Measurements from ENCODE around the gene MSH3. TPM values are rescaled to one million over a fixed set of nuclear protein-coding genes. Genes with fewer than 3 reads are reported as not detected.

MSH3 gene
- polyA plus RNA-seq, 1 of the 3 experiments (the other 2 are of a cell fraction) = 3.5 TPM

DNA sequence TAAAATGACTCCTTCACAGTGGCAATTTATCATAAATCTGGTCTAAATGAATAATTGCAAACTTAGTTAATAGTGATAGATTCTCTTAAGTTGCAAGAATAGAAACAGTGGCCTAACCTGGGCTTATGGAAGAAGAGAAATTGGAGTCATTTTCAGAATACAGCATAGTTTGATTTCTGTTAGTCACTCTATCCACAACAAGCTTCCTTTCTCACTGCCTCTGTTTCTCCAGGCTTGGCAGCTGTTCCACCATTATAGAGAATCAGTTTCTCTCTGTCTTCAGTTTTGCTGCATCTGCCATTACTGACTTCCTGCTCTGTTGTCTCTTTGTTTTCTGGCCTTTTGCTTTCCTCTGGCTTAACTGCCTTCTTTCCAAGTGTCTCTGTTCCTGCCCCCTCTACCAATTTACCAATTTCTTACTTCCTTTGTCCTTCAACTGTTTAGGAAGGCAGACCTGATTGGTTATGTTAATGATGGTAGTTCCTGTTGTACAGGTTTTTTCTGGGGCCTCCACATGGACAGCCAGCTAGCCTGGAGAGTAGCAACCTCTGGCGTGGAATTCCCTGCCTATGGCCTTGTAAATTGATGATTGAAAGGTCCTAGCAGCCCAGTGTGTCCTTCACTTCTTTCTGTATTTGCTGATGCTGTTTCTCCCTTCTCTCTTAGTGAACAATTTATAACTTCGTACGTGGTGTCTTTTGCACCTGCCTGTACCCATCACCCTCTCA lies 229.8 kb downstream of the MSH3 start:
- Histone ChIP-seq H3K27ac (ENCODE audit: low read depth in 2 of 2, low read length in 1 of 2) (no peak overlapping the region), H3K4me3 (ENCODE audit: low read depth in 2 of 2, low read length in 1 of 2) (no peak overlapping the region), H3K79me2 (ENCODE audit: insufficient read depth) (no peaks in the 10 kb centered on the region), H3F3A (replicated peaks; ENCODE audit: insufficient read depth) (no peaks in the 10 kb centered on the region), H2AFZ (ENCODE audit: low read depth) (no peak overlapping the region), H3K36me3 (replicated peaks in 1 of 2; ENCODE audit: control insufficient read depth in 1 of 2, insufficient read depth in 2 of 2, low read length in 1 of 2) (no peaks in the 10 kb centered on the region), H4K20me1 (ENCODE audit: insufficient read depth) (no peaks in the 10 kb centered on the region), H3K4me1 (ENCODE audit: control insufficient read depth in 1 of 2, insufficient read depth in 2 of 2, low read depth in 1 of 2, low read length in 1 of 2) (no peaks in the 10 kb centered on the region; a peak in 1 of 4 replicates), H3K27me3 (ENCODE audit: insufficient read depth) (no peaks in the 10 kb centered on the region), H3K9me3 (no peaks in the 10 kb centered on the region), H3K4me2 (no peak overlapping the region), H3K9me2 (no peaks in the 10 kb centered on the region), H3K9ac (no peak overlapping the region)
- ChIA-PET POLR2A (no interaction called here), CTCF (no interaction called here)
- 95% methylated on average over 3 of the region's 3 CpGs for WGBS (ENCODE audit: low lambda C conversion rate)
- no peak for DNase-seq
- no peak for TF ChIP-seq RAD21 (IDR thresholded peaks at IDR 0.05; ENCODE audit: low read length)
- no peak for TF ChIP-seq GABPA (IDR thresholded peaks at IDR 0.05; ENCODE audit: low read depth)
- TF ChIP-seq TCF12 (IDR thresholded peaks at IDR 0.05) = no peak
- TF ChIP-seq CHD2 (IDR thresholded peaks at IDR 0.05; ENCODE audit: low read length, partially characterized antibody) = no peak
- no peak for TF ChIP-seq POLR2AphosphoS5 (IDR thresholded peaks at IDR 0.05; ENCODE audit: low read depth, low read length)
- no peak for TF ChIP-seq FOXJ3 (CRISPR knock-in tag; IDR thresholded peaks at IDR 0.05)
- TF ChIP-seq, protein P1, sequence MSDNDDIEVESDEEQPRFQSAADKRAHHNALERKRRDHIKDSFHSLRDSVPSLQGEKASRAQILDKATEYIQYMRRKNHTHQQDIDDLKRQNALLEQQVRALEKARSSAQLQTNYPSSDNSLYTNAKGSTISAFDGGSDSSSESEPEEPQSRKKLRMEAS (IDR thresholded peaks at IDR 0.05; ENCODE audit: low read depth) = no peak
- TF ChIP-seq TEAD4 (IDR thresholded peaks at IDR 0.05; ENCODE audit: borderline replicate concordance, insufficient read depth) = no peak

DNA sequence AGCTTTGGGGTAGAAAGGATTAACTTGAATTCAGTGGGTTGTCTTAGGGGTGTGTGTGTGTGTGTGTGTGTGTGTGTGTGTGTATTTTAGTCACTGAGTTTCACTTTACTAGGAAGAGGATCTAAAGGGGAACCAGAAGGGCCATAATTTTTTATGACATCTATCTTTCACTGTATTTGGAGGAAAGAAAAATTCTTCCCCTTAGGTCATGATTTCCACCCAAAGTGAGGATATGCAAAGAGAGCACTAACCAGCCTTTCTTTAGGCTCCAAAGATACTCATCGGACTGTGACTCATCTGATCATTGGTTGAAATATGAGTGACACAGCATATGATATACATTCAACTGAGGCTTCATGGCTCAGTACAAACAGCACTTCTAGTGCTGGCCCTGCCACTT lies 230.5 kb downstream of the MSH3 start:
- H3K9ac ChIP-seq = no peak overlapping the region
- H3K4me2 ChIP-seq = no peak overlapping the region
- no peaks in the 10 kb centered on the region for H3F3A ChIP-seq (replicated peaks; ENCODE audit: insufficient read depth)
- H4K20me1 ChIP-seq (ENCODE audit: insufficient read depth) = no peaks in the 10 kb centered on the region
- no peak for TF ChIP-seq FOXM1 (IDR thresholded peaks at IDR 0.05; ENCODE audit: low read depth)
- TF ChIP-seq, protein P2, sequence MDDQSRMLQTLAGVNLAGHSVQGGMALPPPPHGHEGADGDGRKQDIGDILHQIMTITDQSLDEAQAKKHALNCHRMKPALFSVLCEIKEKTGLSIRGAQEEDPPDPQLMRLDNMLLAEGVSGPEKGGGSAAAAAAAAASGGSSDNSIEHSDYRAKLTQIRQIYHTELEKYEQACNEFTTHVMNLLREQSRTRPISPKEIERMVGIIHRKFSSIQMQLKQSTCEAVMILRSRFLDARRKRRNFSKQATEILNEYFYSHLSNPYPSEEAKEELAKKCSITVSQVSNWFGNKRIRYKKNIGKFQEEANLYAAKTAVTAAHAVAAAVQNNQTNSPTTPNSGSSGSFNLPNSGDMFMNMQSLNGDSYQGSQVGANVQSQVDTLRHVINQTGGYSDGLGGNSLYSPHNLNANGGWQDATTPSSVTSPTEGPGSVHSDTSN (IDR thresholded peaks at IDR 0.05) = 0 out of 2 replicates have a peak, but pooled peaks have one; percentile 8
- no peaks in the 10 kb centered on the region for H3K27me3 ChIP-seq (ENCODE audit: insufficient read depth)
- CTCF ChIA-PET = no interaction called here
- no peaks in the 10 kb centered on the region for H3K79me2 ChIP-seq (ENCODE audit: insufficient read depth)
- H3K9me3 ChIP-seq = no peaks in the 10 kb centered on the region
- no peak overlapping the region for H2AFZ ChIP-seq (ENCODE audit: low read depth)
- no peak overlapping the region for H3K4me3 ChIP-seq (ENCODE audit: low read depth in 2 of 2, low read length in 1 of 2)
- 78% methylated on average over 1 of the region's 1 CpG for WGBS (ENCODE audit: low lambda C conversion rate)
- no peaks in the 10 kb centered on the region for H3K9me2 ChIP-seq
- no peak overlapping the region for H3K27ac ChIP-seq (ENCODE audit: low read depth in 2 of 2, low read length in 1 of 2)
- H3K36me3 ChIP-seq (replicated peaks in 1 of 2; ENCODE audit: control insufficient read depth in 1 of 2, insufficient read depth in 2 of 2, low read length in 1 of 2) = no peaks in the 10 kb centered on the region
- no peak for DNase-seq
- POLR2A ChIA-PET = no interaction called here
- H3K4me1 ChIP-seq (ENCODE audit: control insufficient read depth in 1 of 2, insufficient read depth in 2 of 2, low read depth in 1 of 2, low read length in 1 of 2) = no peaks in the 10 kb centered on the region; a peak in 1 of 4 replicates

DNA sequence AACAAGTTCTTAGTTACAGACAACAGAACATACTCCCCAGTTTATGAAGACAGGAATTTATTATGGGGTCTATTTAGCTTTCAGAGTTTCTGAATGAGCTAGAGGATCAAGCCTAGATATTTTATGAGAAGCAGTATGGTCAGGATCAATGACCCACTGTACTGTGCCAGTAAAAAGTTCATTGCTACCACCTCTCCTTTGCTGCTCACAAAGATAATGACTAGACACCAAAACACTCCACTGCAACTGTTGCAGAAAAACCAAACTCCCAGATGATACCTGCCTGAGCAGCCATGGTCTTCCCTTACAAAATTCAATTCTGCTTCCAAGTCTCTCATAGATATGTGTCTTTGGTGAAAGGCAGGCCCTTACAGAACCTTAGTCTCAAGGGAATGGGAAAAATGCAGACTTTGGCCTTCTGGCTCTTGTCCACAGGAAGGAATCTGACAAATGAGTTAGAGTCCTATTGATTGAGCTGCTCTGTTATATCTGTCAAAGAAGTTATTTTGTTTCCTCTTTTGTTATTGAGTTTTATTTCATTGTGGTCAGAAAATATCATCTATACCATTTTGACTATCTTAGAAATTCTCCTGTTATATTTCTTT lies 231.0 kb downstream of the MSH3 start:
- H3K27me3 ChIP-seq (ENCODE audit: insufficient read depth) = no peaks in the 10 kb centered on the region
- no peaks in the 10 kb centered on the region for H3F3A ChIP-seq (replicated peaks; ENCODE audit: insufficient read depth)
- no peaks in the 10 kb centered on the region for H3K9me2 ChIP-seq
- H3K9ac ChIP-seq = no peak overlapping the region
- H3K79me2 ChIP-seq (ENCODE audit: insufficient read depth) = no peaks in the 10 kb centered on the region
- no peaks in the 10 kb centered on the region for H4K20me1 ChIP-seq (ENCODE audit: insufficient read depth)
- no peak overlapping the region for H2AFZ ChIP-seq (ENCODE audit: low read depth)
- CTCF ChIA-PET = no interaction called here
- no peaks in the 10 kb centered on the region; a peak in 1 of 4 replicates for H3K4me1 ChIP-seq (ENCODE audit: control insufficient read depth in 1 of 2, insufficient read depth in 2 of 2, low read depth in 1 of 2, low read length in 1 of 2)
- H3K36me3 ChIP-seq (replicated peaks in 1 of 2; ENCODE audit: control insufficient read depth in 1 of 2, insufficient read depth in 2 of 2, low read length in 1 of 2) = no peaks in the 10 kb centered on the region
- H3K27ac ChIP-seq (ENCODE audit: low read depth in 2 of 2, low read length in 1 of 2) = peak overlapping the region in 1 of 2 experiments; percentile 40; a peak in 1 of 4 replicates
- TF ChIP-seq GABPA (IDR thresholded peaks at IDR 0.05; ENCODE audit: low read depth) (no peak), RCOR1 (IDR thresholded peaks at IDR 0.05; ENCODE audit: low read length) (no peak), RAD21 (IDR thresholded peaks at IDR 0.05; ENCODE audit: low read length) (no peak), NRF1 (IDR thresholded peaks at IDR 0.05; ENCODE audit: low read depth, low read length) (no peak), TEAD4 (IDR thresholded peaks at IDR 0.05; ENCODE audit: borderline replicate concordance, insufficient read depth) (no peak), SMC3 (IDR thresholded peaks at IDR 0.05; ENCODE audit: low read depth, low read length) (no peak)
- TF ChIP-seq, protein P3, sequence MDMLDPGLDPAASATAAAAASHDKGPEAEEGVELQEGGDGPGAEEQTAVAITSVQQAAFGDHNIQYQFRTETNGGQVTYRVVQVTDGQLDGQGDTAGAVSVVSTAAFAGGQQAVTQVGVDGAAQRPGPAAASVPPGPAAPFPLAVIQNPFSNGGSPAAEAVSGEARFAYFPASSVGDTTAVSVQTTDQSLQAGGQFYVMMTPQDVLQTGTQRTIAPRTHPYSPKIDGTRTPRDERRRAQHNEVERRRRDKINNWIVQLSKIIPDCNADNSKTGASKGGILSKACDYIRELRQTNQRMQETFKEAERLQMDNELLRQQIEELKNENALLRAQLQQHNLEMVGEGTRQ (IDR thresholded peaks at IDR 0.05; ENCODE audit: borderline replicate concordance, low read depth, low read length) = no peak
- H3K4me3 ChIP-seq (ENCODE audit: low read depth in 2 of 2, low read length in 1 of 2) = no peak overlapping the region
- DNase-seq = no peak
- no peaks in the 10 kb centered on the region for H3K9me3 ChIP-seq
- H3K4me2 ChIP-seq = no peak overlapping the region
- POLR2A ChIA-PET = no interaction called here
